Epithelial cell of esophagus (primary cell): Measurements from ENCODE around the gene FKBP8.
"Not testable (repeated sequence)": the region's sequence is repeated elsewhere in the genome, so short reads cannot be mapped to it uniquely, and the experiment has no call there.

Experiments
- DNase-seq: peaks from one replicate; pipeline ENCODE4 v3.0.0; 2010; ENCODE audit warnings: low read depth
- H3K4me3 ChIP-seq: 2 replicates; pipeline ENCODE4 v1.5.1; 2011; ENCODE audit warnings: mild to moderate bottlenecking, low read length, control low read depth
- TF ChIP-seq, protein P1 (sequence below): IDR thresholded peaks from 2 replicates; pipeline ENCODE4 v1.5.1; 2011; ENCODE audit warnings: low read depth, mild to moderate bottlenecking, low read length, control low read depth, inconsistent platforms; ENCODE audit not compliant: insufficient read depth; ENCODE audit errors: missing control alignments

Gene FKBP8

DNA sequence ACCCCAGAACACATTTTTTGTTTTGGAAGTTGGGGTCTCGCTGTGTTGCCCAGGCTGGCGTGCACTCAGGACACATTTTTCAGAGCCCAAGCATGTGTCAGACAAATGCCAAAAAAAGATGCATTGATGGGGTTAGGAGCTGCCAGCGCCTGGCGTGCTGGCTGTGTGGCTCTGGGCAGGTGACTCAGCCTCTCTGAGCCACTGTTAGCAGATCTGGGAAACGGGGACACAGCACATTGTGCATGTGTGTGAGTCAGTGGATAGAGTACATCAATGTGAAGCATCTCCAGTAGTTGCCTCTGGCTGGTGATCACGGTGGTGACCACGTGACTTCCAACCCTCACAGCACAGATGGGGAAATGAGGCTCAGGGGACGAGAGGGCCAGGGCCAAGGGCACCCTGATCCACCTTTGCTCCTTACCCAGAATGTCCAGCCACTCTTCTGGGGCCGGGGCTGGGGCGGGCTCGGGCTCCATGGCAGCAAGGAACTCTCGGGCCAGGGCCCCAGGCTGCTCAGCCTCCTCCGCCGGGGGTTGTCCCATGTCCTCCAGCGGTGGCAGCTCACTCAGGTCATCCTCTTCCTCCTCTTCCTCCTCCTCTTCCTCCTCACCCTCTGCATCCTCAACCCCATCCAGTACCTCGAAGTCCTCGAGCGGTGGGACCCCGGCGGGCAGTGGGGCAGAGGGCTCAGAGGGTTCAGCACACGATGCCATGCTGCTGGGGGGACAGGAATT lies 1.9 kb downstream of the FKBP8 start:
- DNase-seq, result peak; percentile 40
- H3K4me3 ChIP-seq, result no peak overlapping the region
- TF ChIP-seq, protein P1, sequence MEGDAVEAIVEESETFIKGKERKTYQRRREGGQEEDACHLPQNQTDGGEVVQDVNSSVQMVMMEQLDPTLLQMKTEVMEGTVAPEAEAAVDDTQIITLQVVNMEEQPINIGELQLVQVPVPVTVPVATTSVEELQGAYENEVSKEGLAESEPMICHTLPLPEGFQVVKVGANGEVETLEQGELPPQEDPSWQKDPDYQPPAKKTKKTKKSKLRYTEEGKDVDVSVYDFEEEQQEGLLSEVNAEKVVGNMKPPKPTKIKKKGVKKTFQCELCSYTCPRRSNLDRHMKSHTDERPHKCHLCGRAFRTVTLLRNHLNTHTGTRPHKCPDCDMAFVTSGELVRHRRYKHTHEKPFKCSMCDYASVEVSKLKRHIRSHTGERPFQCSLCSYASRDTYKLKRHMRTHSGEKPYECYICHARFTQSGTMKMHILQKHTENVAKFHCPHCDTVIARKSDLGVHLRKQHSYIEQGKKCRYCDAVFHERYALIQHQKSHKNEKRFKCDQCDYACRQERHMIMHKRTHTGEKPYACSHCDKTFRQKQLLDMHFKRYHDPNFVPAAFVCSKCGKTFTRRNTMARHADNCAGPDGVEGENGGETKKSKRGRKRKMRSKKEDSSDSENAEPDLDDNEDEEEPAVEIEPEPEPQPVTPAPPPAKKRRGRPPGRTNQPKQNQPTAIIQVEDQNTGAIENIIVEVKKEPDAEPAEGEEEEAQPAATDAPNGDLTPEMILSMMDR, result no peak

DNA sequence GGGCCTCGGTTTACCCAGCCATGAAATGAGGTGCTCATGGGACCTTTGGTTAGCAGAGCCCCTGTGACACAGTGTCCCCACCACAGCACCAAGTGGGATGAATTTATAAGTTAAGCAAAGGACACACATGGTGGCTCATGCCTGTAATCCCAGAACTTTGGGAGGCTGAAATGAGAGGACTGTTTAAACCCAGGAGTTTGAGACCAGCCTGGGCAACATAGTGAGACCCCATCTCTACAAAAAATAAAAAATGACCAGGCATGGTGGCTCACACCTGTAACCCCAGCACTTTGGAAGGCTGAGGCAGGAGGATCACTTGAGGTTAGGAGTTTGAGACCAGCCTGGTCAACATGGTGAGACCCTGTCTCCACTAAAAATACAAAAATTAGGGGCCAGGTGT lies 3.2 kb downstream of the FKBP8 start:
- DNase-seq, H3K4me3 ChIP-seq: not testable (repeated sequence)

- no peak overlapping the region for H3K4me3 ChIP-seq
- DNase-seq, result no peak
- TF ChIP-seq, protein P1, result no peak
Observed at GRCh38 chr19:18539372-18539771, 4.0 kb downstream of the FKBP8 start.

GRCh38 chr19:18538115-18538514 lies 5.3 kb downstream of the FKBP8 start:
- TF ChIP-seq, protein P1, result no peak
- H3K4me3 ChIP-seq, result no peak overlapping the region
- DNase-seq, result no peak

GRCh38 chr19:18537431-18537830 lies 5.9 kb downstream of the FKBP8 start:
- no peak overlapping the region for H3K4me3 ChIP-seq
- TF ChIP-seq, protein P1, result no peak
- no peak for DNase-seq

DNA sequence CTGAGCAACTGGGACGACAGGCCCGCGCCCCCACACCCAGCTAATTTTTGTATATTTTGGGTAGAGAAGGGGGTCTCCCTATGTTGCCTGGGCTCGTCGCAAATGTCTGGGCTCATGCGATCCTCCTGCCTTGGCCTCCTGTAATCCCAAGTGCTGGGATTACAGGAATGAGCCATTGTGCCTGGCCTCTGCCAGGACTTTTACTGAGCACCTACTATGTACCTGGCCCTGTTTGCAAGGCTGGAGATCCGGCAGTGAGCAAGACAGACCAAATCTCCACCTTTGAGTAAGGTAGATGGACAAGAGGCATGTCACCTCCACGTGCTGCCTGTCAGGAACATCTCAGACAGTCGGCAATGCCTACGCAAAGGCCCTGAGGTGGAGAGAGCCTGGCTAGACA lies 6.9 kb downstream of the FKBP8 start:
- TF ChIP-seq, protein P1, result no peak
- no peak for DNase-seq
- H3K4me3 ChIP-seq, result no peak overlapping the region

GRCh38 chr19:18533058-18533457 lies 10.3 kb downstream of the FKBP8 start:
- TF ChIP-seq, protein P1, result no peak

More at GRCh38 chr19:18533058-18533457, 10.3 kb downstream of the FKBP8 start:
- DNase-seq, result no peak
- no peak overlapping the region for H3K4me3 ChIP-seq
